ENCODE results near the gene LBR.

Gene LBR

GRCh38 chr1:225366552-225366951 lies 61.3 kb downstream of the LBR start:
- DNase-seq, result no peak

GRCh38 chr1:225366018-225366417 lies 61.8 kb downstream of the LBR start:
- DNase-seq, result no peak

DNA sequence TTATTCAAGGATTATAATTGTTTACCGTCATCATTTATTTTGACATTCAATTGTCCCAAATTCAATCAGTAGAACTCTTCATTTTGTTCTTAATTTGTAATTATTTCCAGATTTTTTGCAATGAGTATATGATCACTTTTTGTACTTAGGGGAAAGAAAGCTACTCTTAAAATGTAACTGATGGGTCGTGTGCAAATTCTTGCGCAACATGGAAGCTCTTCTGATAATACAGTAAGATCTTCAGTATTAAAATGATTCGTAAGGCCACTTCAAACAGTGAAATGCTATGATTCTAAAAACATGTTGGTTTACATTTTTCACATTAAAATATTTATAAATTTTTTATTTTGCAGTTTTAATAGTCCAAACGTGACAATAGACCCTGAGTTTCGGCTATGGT lies 63.4 kb downstream of the LBR start:
- DNase-seq, result no peak

DNA sequence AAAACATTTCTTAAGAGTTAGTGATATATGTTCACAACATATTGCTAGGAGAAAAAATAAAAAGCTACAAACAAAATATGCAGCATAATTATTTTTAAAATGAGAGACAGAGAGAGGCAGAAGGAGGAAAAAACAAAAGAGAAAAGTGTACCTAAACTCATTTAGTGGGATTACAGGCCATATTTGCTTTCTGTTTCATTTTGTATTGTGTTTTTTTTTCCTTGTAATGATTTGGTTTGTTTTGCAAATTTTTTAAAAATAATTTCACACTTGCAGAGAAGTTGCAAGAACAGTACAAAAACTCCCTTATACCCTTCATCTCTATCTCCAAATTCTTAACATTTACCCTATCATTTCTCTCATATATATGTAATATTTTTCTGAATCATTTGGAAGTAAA lies 65.0 kb downstream of the LBR start:
- no peak for DNase-seq

GRCh38 chr1:225361176-225361575 lies 66.7 kb downstream of the LBR start:
- DNase-seq, result no peak

DNA sequence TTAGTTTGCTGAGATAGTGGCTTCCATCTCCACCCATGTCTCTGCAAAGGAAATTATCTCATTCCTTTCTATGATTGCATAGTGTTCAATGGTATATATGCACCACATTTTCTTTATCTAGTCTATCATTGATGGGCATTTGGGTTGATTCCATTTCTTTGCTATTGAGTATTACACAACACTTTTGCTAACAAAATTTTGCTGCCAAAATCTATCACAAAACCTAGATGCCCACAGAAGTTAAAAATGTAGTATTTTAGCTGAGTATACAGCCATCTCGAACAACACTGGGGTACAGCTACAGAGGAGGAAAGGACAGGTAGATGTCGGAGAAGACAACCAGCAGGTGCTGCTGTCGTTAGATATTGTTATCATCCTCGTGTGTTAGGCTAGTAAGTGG lies 67.7 kb downstream of the LBR start:
- DNase-seq, result no peak

GRCh38 chr1:225355863-225356262 lies 72.0 kb downstream of the LBR start:
- no peak for DNase-seq

DNA sequence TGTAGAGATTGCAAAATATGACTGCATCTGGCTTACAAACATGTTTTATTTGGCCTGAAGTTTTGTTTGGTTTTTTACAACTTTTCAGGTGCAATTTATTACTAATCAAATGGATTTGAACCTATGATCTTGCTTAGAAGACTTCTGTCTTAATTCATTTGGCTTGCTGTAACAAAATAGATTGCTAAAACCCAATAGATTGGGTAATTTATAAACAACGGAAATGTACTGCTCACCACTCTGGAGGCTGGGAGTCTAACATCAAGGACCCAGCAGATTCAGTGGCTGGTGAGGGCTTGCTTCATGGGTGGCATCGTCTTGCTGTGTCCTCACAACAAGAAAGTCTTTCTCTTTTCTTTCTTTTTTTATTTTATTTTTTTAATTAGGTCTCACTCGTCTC lies 72.9 kb downstream of the LBR start:
- DNase-seq, result no peak
